Measurements from ENCODE around the gene TBXAS1. TPM values are rescaled to one million over a fixed set of nuclear protein-coding genes. Genes with fewer than 3 reads are reported as not detected.

TBXAS1 gene
- total and polyA plus RNA-seq, 2 of the 8 experiments (the other 6 are each of a cell fraction or from before 2014, with no cell fraction given), result 0.86 to 2.1 TPM

DNA sequence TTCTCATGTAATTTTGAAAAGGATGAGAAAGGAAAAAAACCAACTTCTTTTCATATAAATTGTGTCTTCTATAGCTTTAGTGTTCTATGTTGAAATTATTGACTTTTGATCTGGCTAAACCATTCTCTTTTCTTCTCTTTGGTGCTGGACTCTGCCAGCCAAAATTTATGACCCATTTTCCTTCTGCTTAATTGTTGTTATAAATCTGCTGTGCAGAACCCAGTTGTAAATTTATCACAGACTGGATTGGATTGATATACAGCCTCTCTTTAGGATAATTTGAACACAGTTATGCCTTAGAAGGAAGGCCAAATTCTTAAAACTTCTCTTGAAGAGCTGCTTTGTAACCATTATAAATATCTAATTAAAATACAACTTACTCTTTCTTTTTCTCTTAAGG is 139.9 kb downstream of the TBXAS1 start:
- Histone ChIP-seq H2BK5ac (ENCODE audit: low read depth, low read length) (no peak overlapping the region), H3K9me3 (ENCODE audit: insufficient read depth in 2 of 2, low read depth in 1 of 2, low read length in 1 of 2) (no peaks in the 10 kb centered on the region), H4K20me1 (replicated peaks in 1 of 2; ENCODE audit: control insufficient read depth in 1 of 2, insufficient read depth in 2 of 2, low read length in 2 of 2) (no peaks in the 10 kb centered on the region), H3K14ac (ENCODE audit: insufficient read length) (no peak overlapping the region), H3K79me1 (ENCODE audit: low read depth, low read length) (no peaks in the 10 kb centered on the region), H2BK120ac (replicated peaks; ENCODE audit: low read depth, low read length) (no peak overlapping the region), H3K23ac (ENCODE audit: insufficient read length) (no peak overlapping the region), H3K4me3 (ENCODE audit: extremely low read depth in 1 of 4, insufficient read depth in 2 of 4, low read depth in 3 of 4, low read length in 4 of 4) (no peak overlapping the region), H3K9ac (replicated peaks in 1 of 4; ENCODE audit: extremely low read depth in 1 of 4, low read depth in 3 of 4, low read length in 3 of 4) (no peak overlapping the region), H3K4ac (replicated peaks; ENCODE audit: insufficient read length, low read depth, low read length) (no peak overlapping the region), H3K4me2 (ENCODE audit: insufficient read depth in 1 of 2, low read depth in 2 of 2, low read length in 2 of 2) (no peak overlapping the region), H2AFZ (ENCODE audit: low read length) (no peak overlapping the region), H3K36me3 (ENCODE audit: control insufficient read depth in 2 of 4, insufficient read depth in 4 of 4, low read length in 3 of 4) (no peaks in the 10 kb centered on the region), H3K18ac (ENCODE audit: extremely low read depth, low read length) (no peak overlapping the region), H4K91ac (replicated peaks; ENCODE audit: insufficient read length, low read length) (no peak overlapping the region), H3K27me3 (replicated peaks in 1 of 4; ENCODE audit: control insufficient read depth in 3 of 4, extremely low read depth in 1 of 4, insufficient read depth in 3 of 4, low read length in 3 of 4) (no peaks in the 10 kb centered on the region; a peak in 1 of 7 replicates), H2BK20ac (ENCODE audit: low read length) (no peak overlapping the region), H3K23me2 (ENCODE audit: low read depth, low read length) (no peaks in the 10 kb centered on the region), H4K8ac (ENCODE audit: extremely low read depth, insufficient read depth, low read length) (no peak overlapping the region), H2AK5ac (ENCODE audit: low read depth, low read length) (no peak overlapping the region), H3K27ac (ENCODE audit: low read depth, low read length) (no peak overlapping the region), H4K5ac (ENCODE audit: insufficient read length, low read depth, low read length) (no peak overlapping the region), H2BK12ac (ENCODE audit: low read depth, low read length) (no peak overlapping the region), H3K4me1 (replicated peaks in 1 of 4; ENCODE audit: control insufficient read depth in 3 of 4, insufficient read depth in 4 of 4, low read length in 3 of 4) (peaks cover under 1 to 23% (median 15%) of the 10 kb centered on the region in 4 experiments), H3K79me2 (ENCODE audit: control insufficient read depth in 1 of 2, insufficient read depth in 2 of 2, low read length in 2 of 2) (no peaks in the 10 kb centered on the region), H3K56ac (replicated peaks; ENCODE audit: insufficient read length, low read depth, low read length) (no peak overlapping the region), H2BK15ac (ENCODE audit: low read length) (no peak overlapping the region)
- DNase-seq (ENCODE audit: low read depth in 1 of 2, low spot score in 2 of 2) (no peak), FAIRE-seq (no peak)
- ChIA-PET CTCF (ENCODE audit: partially characterized antibody) (no interaction called here), POLR2A (ENCODE audit: partially characterized antibody) (no interaction called here)
- TF ChIP-seq KDM1A (IDR thresholded peaks at IDR 0.05; ENCODE audit: borderline replicate concordance, low read length) (no peak), POU5F1 (IDR thresholded peaks at IDR 0.05; ENCODE audit: low read depth, low read length) (no peak), CEBPB (IDR thresholded peaks at IDR 0.05; ENCODE audit: low read depth, low read length) (no peak), ZNF274 (IDR thresholded peaks at IDR 0.05; ENCODE audit: borderline replicate concordance, extremely low read depth, low read length) (no peak), SUZ12 (IDR thresholded peaks at IDR 0.05; ENCODE audit: low read length) (no peak), RAD21 (IDR thresholded peaks at IDR 0.05 in 1 of 2, conservative IDR thresholded peaks at IDR 0.05 in 1 of 2; ENCODE audit: low read depth in 2 of 2, low read length in 2 of 2) (no peak)

All from H1 (cell line).